ENCODE data around the gene ZNF593OS.

Gene ZNF593OS

DNA sequence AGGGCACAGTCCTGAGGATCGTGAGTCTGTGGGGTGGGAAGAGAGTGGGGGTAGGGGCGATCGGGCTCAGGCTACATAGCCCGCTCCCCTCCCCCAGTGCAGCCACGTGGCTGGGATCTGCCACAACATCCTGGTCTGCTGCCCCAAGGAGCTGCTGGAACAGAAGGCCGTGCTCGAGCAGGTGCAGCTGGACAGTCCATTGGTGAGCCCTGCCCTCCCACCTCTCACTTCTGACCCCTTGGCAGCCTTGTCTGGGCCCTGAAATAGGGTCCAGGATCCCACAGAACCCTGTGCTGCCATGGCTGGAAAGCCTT is 10.7 kb upstream of the ZNF593OS start:
- no peak for DNase-seq

GRCh38 chr1:26181586-26182382 is 10.2 kb upstream of the ZNF593OS start:
- no peak for DNase-seq

GRCh38 chr1:26180010-26180506 is 8.4 kb upstream of the ZNF593OS start:
- no peak for DNase-seq

DNA sequence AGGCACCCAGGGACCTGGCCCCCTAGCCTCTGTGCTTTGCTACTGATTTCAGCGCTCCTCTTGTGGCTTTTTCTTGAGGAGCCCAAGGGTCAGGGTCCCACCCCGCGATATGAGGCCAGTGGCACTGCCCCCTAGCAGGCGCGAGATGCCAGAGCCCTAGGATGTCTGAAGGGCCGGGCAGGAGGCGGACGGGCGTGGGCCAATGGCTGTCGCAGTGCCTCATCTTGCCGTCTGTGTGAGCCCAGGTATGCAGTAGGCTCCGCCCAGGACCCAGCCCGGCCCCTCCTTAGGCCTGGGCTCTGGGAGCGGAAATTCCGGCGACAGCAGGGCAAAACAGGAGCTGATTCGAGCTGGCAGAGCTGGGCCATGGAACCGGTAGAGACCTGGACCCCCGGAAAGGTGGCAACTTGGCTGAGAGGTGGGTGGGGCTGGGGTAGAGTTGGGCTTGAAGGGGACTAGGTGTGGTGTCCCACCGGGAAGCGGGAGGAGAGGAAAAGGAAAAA is 5.6 kb upstream of the ZNF593OS start, which contains the start of gene CNKSR1:
CNKSR1 (plus strand) TSS at position 310 of the 503 bp plus-strand sequence; CDS start at position 367, 57 bp downstream.
- no peak for DNase-seq

DNA sequence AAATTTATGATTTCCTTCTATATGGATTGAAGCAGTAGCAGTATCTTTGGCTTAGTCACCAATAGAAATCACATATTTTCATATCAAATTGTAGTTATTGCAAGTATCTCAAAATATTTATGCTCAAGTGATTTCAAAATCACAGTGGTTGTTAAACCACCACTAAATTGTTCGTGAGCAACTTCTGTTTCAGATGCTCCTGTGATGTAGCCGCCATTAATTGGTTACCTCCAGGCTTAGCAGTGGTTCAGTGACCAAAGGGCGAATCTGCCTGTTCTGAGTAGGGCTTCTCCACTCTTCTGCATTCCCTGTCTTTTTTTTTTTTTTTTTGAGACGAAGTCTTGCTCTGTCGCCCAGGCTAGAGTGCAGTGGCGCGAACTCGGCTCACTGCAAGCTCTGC is 3.7 kb upstream of the ZNF593OS start:
- no peak for DNase-seq

GRCh38 chr1:26170472-26170821 is 1.2 kb downstream of the ZNF593OS start:
- DNase-seq, result no peak

GRCh38 chr1:26169669-26170471 is 1.8 kb downstream of the ZNF593OS start, which contains the start of gene ZNF593:
ZNF593 (plus strand) TSS chr1:26169908; CDS start chr1:26169984, 76 bp downstream.
- peak; percentile 94 to 96 for DNase-seq

GRCh38 chr1:26169198-26169554 is 2.5 kb downstream of the ZNF593OS start:
- DNase-seq, result no peak

DNA sequence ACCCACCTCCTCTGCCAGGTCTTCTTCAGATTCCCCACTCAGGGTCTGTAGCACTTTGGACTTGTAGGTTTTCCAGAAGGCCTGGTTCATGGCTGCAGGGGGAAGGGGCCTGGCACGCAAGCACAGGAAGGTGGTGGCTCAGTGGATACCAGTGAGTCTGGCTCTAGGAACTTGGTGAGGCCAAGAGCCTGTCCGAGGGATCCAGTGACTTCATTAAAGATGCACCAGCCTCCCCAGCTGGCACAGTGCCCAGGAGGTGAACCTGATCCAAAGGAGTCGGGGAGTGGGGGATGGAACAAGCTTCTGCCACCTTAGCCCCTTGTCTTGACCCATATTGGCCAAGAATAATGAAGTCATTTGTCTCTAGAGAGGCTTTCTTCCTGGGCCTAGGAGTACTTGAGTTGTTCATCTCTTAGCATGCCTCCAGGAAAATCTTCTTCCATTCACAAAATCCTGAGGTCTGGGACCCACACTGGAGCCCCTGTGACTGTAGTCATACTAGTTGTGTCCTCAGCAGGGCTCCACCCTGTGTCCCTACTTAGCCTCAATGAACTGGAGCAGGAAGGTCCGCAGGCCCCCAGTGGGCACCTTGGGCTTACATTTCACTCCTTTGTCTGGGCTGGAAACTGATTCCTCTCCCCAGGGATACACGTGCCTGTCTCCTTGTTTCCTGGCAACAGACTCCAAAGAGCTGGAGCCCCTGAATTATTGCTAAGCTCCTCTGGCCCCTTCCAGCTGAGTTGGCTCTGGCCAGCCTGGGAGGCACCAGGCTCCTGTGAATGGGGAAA is 3.0 kb downstream of the ZNF593OS start, which contains the start of gene C1orf232:
C1orf232 (minus strand) TSS at position 554 of the 788 bp plus-strand sequence; CDS start at position 90, 464 bp downstream.
- DNase-seq, result no peak

- DNase-seq, result no peak
Observed at GRCh38 chr1:26166719-26167281, 4.8 kb downstream of the ZNF593OS start.

DNA sequence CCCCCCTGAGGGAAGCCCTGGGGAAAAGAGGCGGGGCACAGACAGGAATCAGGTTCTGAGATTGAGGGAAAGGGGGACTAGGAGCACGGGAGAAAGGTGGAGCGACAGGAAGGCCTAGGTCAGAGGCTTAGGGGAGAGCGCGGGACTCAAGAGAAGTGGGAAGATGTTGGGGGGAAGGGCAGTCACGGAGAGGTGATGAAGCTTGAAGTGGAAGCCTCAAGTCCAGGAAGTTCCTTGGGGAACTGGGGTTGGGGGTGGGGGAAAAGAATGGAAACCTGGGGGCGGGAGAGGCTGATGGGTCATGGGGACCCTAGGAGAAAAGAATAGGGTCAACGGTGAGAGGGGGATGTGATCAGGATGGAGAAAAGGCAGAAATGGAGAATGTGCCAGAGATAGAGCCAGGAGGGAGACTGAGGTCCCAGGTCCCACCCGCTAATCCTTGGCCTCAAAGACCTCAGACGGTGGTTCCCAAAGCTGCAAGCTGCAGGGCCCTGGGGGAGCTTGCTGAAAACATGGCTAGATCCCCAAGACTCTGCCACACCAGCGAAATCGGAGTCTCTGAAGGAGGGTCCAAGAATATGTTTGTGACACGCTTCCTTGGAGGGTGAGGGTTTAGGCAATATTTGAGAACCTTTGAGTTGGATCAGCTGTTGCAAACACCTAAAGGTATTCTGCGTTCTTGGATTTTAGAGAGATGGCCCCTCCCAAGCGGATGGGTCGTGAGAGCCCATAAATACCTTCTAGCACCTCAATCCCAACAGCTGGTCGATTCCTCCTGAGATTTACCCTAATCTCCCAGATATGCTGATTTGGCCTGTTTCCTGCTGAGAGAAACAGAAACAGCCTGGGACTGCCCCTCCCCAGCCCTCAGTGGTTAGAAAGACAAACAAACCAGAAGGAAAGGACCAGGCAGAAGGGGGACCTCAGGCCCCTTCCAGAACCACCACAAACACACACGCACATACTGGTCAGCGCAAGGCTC is 6.5 kb downstream of the ZNF593OS start:
- DNase-seq, result no peak

DNA sequence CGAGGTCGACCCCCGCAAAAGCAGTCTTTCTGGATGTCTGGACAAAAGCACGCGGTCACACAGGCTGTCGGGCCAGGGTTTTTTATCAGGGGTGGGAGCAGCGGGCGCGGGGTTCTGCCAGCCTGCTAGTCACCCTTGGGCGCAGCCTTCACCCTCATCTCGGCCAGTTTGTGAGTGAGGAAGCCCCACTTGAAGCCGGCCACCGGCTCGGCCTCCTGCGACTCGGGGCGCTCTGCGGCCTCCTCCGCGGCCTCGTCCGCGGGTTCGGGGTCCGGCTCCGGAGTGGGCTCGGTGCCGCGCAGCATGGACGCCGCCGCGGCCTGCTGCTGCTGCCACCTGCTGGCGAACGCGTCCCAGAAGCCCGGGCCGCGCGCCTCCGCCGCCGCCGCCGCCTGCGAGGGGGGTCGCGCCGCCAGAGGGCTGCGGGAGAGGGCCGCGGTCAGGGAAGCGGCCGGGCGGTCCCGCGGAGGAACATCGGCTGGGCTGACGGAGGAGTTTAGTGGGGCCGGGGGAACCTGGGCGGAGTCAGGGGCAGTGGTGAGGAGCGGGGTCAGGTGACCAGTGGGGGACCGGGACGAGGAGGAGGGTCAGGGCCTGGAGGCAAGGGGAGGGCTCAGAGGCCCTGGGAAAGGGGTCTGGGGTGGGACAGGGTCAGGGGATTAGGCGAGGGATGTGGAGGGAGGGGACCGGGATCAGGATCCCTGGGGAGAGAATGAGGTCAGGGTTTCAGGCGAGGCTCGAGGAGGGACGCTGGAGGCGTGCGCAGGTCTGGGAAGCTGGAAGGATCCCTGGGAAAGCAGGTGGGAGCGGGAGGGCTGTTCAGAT is 7.4 kb downstream of the ZNF593OS start:
- DNase-seq, result peak; percentile 74 to 78

GRCh38 chr1:26163684-26164035 is 8.0 kb downstream of the ZNF593OS start:
- DNase-seq, result no peak

GRCh38 chr1:26162220-26162709 is 9.4 kb downstream of the ZNF593OS start:
- DNase-seq, result peak in 1 of 2 experiments; percentile 42

GRCh38 chr1:26161415-26162219 is 10.0 kb downstream of the ZNF593OS start:
- DNase-seq, result peak; percentile 68 to 73

- DNase-seq, result no peak
Observed at GRCh38 chr1:26160527-26161414, 10.9 kb downstream of the ZNF593OS start.

DNA sequence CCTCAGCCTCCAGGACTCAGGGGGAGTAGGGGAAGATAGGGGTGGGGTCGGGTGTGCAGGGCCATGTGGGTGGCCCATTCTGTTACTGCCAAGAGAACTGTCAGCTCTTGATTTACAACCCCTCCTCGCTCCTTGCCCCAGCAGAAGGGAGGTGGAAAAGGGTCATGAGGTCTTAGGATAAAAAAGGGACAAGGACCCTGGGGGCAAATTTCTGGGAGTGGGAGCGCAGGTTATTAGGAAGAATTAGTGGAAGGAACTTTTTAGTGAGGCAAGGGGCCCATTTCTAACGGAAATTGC is 11.9 kb downstream of the ZNF593OS start:
- DNase-seq, result no peak

Data from activated T-cell treated with anti-CD3 and anti-CD28 coated beads, Interleukin-2, amount 50 U/mL, for 48 hours (primary cell).